HG03571 (cell line): ENCODE results near the gene ARL5B.

ENCODE experiments used
- ATAC-seq: cut with Tn5 transposase; IDR thresholded peaks from one replicate; pipeline ENCODE4 v1.9.1; 2021; ENCODE audit not compliant: unreplicated experiment

ARL5B gene

DNA sequence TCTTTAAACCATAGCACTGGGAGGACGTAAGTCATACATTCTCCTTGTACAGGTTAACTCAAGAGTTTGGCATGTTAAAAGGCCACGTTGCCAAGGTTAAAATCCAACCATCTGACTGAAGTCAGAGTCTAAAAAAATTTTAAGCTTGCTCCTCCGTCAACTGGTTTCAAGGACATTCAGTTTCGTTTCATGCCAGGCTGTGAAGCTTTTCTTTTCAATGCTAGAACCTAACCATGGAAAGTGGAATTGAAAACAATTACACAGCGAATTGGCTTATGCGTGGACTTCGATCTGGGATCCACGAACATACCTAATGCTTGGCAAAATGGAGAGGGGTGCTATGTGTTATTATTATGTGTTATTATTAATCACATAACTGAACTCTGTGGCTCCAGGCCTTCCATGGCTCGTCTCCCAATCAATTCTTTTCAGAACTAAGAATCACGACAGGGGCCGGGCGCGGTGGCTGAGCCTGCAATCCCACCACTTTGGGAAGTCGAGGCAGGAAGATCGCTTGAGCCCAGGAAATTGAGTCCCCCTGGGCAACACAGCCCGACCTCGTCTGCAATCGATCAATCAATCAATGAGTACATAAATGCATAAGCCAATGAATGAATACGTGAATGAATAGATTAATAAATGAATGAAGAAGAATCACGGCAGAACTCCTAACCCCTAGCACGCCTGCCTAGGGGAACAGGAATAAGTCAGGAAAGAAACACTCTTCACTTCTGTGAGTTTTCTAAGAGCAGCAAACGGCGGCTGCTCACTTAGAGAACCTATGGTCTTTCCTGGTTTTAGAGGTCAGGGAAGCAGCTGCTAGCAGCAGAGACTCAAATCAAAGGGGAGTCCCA is 733 bp upstream of the ARL5B start:
- ATAC-seq: peak; percentile 1

DNA sequence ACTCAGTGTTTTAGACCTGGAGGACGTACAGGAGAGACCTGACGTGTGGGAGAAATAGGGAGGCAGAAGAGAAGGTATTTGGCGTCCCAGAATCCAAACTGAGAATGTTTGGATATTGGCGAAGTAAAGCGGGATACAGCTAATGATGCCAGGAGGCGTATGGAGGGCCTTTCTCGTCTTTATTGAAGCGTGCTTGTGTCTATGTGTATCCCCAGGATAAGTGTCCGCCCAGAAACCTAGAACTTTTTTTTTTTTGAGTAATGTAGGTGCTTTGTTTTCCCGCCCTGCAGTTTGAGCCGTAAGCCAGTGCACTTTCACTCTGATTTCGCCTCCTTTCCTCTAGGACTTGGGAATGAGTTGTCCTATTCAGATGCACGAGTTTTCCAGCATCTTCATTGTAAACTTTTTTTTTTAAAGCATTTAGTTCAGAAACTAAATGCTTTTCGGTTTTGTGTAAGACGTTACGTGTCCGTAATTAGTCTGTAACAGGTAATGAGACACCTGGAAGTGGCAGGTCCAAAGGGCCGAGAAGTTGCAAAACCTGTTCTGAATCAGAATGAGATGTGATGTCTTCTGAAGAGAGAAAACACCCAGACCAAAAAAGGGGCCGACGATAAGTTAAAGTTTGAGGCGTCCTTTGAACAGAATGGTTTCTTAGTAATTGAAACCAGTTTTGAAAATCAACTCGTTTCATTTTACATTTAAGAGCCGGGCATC is 746 bp downstream of the ARL5B start:
- peak; percentile 20 for ATAC-seq

DNA sequence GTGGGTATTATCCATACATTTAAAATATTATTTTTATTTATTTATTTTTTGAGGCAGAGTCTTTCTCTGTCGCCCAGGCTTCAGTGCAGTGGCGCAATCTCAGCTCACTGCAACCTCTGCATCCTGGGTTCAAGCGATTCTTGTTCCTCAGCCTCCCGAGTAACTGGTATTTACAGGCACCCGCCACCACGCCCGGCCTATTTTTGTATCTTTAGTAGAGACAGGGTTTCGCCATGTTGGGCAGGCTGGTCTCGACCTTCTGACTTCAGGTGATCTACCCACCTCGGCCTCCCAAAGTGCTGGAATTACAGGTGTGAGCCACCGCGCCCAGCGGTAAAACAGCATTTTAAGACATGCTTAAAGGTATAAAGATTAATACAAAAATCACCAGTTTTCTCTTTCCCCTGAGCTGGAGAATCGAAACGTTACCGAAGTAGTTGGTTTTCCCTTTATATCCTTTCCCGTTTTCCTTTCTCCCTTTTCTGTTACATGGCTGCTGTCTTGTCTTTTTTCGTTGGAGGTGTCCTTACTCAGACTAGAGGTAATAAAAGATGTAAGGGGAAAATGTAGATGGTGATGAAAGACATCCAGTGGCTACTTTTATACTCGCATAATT is 1.7 kb downstream of the ARL5B start:
- ATAC-seq: no peak

DNA sequence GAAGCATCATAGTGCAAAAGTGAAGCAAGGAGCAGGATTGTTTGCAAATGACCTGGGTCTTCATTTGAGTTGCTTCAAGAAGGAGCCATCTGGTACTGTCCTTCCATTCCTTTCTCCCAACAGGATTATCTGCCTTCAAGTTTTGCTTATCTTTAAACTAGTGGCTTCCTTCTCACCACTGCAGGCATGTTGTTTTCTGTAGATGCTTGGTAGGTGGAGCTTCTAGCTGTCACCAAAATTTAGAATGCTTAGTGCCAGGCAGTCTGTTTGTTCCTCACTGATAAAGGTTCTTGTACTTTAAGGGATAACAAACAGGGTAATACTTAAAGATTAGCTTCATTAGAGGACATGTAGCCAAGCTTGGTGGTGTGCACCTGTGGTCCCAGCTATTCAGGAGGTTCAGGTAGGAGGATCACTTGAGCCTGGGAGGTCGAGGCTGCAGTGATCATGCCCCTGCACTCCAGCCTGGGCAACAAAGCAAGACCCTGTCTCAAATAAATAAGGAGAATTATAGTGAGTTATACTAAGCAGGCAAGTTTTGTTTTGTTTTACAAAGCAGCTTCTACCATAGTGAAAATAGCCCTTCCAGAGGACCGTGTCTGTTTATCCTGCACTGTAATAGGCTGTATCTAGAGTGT is 5.7 kb downstream of the ARL5B start:
- no peak for ATAC-seq

DNA sequence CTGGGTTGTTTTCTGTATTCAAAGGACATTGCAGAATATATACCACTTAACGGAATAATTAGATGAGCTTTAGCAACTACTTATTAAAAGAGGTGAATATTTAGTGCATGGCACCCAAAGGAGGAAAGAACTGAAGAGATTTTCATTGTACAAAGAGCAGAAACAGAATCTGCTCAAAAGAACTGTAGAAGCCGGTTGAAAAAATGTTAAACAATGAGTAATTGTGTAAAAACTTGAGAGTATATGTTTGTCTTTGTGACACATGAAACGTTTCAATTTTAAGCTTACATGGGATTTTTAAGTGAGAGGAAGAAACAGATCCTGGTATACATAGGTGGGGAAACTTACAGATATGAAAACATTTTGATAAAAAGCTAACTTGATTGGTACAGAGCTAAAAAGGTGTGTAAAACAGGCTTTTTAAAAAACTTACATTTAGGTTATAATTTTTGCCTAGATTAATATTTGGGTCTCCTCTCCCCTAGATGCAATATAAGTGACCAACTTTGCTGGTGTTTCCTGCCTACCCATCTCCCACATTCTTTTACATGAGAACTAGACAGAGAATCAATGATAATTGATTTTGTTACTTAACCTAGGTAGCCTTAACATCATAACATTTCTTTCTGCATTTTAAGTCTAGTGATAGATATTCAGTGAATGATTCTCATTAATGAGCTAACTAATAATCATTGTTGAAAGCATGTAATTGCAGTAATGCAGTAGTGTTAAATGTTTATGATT is 6.8 kb downstream of the ARL5B start:
- no peak for ATAC-seq

DNA sequence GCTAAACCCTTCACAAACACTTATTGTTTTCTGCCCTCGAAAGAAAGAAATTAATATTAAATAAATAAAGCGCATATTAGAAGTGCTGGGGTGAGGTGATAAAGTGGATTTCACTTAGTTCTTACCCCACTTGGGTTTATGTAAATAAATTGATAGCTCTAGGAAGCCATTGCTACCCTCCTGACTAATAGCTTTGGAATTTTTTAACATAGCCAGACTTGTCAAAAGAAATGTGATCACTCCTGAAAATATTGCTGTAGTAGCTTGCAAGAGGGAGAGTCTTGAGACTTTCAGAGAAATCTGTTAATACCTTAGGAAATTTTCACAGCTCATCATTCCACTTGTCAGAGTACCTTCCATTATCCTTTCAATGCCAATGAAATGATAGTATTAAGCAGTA is 7.6 kb downstream of the ARL5B start:
- no peak for ATAC-seq

DNA sequence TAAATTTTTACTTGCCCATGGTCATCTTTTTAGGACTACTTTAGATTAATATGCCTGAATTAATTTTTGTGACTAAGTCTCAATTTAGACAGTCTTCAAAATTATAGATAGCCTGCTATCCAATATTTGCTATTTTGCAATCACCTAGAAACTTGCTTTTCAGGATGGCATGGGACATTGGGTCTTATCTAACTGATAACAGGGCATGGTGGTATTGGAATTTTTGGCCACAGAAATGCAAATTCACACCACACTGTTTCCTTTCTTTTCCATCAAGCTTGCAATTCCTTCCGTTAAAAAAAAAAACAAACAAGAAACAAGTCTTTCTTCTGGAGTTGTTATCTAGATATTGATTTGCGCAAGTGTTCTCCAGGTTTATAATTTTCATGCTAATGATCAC is 8.8 kb downstream of the ARL5B start:
- no peak for ATAC-seq

DNA sequence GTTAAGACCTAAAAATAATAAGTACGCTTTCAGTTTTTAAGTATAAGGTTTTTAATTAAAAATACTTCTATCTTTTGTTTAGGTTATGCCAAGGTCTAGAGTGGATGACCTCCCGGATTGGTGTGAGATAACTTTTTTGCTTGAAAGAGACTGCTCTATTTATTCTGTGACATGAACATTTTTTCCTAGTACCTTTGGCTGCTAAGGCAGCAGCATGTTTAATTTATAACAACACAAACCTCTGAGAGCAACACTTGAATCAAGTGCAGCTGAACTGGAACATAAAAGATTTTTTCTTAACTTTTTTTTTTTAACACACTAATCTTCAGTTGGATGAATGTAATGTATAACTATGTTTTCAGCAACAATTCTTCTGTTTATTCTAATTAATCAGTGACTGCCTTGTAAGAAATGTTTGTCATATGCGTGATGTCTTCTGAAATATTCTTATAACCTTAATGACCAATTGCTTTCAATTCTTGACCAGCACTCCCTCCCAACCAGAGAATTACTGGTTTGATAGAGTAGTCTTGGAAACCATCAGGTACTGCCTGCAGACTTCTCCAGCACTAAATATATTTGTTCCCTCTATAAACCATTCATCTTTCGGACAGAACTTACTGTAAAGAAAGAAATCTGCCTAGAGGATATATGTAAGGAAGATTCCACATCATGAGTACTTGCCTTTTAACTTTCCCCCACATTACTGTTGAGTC is 16.0 kb downstream of the ARL5B start:
- no peak for ATAC-seq

DNA sequence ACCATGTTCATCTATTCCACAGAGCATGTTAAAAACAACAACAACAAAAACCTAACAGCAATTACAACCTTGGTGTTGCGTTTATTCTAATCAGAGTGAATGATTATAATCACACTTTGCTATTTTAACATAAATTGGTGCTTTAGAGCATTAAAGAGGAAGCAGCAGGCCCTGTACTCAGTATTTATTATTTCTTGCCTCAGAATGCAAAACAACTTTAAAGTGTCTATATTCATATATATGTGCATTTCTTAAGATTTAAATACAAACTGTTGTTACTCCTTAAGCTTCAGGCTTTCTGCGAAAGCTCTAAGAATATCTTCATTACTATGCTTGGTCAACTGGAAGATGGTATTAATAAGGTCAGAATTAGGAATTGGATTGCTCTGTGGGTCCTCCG is 21.5 kb downstream of the ARL5B start:
- ATAC-seq: no peak

DNA sequence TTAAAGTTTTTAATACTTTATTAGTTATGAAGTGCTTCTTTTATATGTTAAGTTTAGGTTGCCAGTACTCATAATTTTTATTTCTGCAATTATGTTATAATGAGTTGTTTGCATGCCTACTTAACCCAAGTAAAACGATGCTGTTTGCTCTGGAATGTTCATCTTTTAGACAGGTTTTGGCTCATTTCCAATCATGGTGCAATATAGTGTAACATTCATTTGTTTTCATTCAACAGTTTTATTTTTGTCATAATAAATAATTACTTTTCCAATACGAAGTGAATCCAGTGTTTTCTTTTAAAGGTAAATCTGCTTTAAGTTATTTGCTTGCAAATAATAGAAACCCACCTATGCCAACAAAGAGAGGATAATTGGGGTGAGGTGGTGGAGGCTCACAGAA is 22.1 kb downstream of the ARL5B start:
- no peak for ATAC-seq

DNA sequence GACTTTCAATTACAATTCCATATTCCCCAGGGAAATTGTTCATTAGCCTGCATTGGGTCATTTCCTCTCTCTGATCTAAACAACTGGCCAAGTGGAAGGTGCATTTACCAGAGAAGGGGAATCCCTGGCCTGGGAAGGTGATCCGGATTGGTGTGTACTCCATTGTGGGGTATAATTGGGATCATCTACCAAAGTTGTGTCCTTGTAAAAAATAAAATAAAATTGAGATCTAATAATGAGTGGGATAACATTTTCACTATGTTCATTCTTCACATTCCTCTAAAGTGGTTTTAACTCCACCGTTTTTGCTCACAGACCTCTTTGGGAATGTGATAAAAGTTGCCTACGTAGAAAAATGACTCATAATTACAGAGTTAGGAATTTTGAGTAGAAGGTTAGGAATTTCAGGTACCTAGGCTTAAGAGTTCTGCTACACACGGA is 22.8 kb downstream of the ARL5B start:
- ATAC-seq: no peak

DNA sequence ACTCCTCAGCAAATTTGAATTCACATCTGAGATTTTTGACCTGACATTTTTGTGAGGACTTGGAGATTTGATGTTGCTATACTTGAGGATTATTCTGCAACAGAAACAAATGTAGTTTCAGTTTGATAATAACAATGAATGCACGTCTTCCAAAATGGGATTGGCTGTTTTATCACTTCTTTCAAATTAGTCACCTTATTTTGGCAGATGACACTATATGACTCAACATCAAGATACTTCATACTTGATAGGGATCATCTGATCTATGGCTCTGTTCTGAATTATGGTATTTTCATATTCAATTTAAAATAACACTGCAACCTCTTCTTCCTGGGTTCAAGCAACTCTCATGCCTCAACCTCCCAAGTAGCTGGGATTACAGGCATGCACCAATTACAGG is 24.2 kb downstream of the ARL5B start:
- no peak for ATAC-seq

DNA sequence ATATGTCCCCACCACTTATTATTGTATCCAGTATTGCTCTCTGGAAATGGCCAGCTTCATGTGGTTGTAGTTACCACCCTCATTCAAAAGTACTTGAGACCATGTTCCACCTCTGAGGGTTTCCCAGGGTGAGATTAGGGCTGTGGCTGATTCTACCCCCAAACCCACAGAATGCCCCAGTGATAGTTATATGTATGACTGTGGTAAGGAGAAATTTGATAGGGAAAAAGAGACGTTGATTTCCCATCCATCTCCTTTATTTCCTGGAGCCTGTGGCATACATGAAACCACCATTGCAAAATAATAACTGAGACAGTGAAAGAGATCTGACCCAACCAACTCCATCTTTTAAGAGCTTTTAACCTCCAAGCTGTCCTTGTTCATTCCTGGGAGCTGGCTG is 25.2 kb downstream of the ARL5B start:
- no peak for ATAC-seq

DNA sequence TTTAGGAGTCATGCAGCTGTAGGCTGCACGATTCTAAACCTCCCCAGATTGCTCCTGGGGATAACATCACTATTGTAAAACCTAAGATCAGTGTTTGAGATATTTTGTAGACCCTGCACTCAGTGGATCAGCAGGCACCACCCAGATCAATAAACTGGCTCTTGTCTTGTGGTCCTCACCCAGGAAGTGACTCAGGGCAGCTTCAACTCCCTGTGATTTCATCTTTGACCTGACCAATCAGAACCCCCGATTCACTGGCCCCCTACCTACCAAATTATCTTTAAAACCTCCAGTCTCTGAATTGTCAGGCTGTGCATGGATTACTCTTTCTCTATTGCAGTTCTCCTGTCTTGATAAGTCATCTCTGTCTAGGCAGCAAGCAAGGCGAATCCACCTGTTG is 25.7 kb downstream of the ARL5B start:
- no peak for ATAC-seq

DNA sequence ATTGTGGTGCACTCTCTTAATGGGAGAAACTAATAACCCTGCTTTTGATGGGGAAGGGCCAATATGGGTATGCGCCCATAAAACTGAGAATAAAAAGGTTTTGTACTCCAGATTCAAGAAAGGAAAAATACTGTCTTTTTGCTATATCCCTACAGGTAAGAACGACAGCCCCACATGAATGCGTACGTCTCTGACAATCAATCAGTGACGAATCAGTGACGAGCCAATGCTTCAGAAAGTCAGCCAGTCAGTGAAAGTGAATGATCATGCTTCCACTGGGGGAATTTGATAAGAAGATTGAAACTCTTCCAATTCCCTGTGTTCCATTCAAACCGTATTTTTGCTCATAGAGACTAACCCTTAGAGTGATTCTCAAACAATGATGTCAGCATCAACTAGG is 26.3 kb downstream of the ARL5B start:
- no peak for ATAC-seq

DNA sequence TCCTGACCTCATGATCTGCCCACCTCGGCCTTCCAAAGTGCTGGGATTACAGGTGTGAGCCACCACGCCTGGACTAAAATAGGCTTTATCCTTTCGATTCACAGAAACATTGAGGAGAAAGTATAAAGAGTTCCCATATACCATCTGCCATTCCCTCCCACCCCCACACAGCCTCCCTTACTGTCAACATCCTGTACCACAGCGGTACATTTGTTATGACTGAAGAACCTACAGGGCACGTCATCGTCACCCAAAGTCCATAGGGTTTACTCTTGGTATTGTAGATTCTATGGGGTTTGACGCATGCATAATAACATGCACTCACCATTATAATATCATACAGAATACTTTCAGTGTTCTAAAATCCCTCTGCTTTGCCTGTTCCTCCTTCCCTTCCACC is 28.0 kb downstream of the ARL5B start:
- no peak for ATAC-seq

DNA sequence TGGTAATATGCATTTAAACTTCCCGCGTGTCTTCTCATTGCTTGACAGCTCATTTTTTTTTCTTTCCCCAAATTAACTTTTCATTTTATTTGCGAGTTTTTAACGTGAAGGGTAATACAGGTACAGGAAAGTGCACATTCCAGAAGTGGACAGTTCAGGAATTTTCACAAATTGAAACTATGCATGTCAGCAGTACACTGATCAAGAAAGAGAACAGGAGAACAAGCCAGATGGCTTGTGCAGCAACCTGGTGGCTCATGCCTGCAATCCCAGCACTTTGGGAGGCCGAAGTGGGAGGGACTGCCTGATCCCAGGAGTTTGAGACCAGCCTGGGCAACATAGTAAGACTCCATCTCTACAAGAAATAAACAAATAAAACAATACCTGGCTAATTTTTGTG is 28.5 kb downstream of the ARL5B start:
- ATAC-seq: no peak

DNA sequence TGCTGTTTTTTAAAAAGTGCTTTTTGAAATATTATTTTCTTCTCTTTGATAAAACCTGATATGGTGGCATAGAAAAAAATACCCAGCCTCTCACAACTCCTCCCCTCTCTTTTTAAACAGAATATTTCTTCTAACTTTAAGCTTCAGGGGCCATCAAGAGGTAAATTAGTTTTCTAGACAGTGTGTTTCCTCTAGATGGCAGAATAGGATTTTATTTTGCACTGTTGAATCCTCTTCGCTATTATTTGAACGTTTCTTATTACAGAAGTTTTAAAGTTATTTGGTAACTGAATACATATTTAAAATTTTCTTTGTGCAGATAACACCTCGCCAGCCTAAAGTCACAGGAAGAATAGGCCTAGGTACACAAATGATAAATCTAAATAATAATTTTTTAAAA is 30.3 kb downstream of the ARL5B start:
- no peak for ATAC-seq

DNA sequence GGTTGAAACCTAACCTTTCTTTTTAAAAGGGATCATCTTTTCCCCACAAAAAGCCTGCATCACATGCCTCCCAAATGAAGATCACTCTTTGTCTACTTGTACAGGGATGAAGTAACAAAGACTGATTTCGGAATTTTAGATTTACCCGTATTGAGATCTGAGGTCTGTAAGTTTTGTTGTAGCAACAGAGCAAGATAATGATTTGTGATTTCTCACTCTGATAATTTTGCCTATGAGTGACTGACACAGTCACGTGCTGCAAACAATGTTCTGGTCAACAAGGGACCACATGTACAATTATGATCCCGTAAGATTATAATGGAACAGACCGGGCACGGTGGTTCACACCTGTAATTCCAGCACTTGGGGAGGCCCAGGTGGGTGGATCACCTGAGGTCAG is 31.3 kb downstream of the ARL5B start:
- ATAC-seq: no peak
